HL-60 (cell line): ENCODE measurements around the gene WFS1.

Experiments used
- GABPA ChIP-seq: IDR thresholded peaks from 2 replicates; pipeline ENCODE4 v1.6.1; 2012; ENCODE audit warnings: low read depth
- TF ChIP-seq, protein P1 (sequence below): IDR thresholded peaks from one replicate; pipeline ENCODE4 v1.5.1; 2011; ENCODE audit warnings: low read length, control low read depth, inconsistent platforms; ENCODE audit not compliant: insufficient read depth

GRCh38 chr4:6338175-6338950, 68.7 kb downstream of the WFS1 start:
- TF ChIP-seq, protein P1, sequence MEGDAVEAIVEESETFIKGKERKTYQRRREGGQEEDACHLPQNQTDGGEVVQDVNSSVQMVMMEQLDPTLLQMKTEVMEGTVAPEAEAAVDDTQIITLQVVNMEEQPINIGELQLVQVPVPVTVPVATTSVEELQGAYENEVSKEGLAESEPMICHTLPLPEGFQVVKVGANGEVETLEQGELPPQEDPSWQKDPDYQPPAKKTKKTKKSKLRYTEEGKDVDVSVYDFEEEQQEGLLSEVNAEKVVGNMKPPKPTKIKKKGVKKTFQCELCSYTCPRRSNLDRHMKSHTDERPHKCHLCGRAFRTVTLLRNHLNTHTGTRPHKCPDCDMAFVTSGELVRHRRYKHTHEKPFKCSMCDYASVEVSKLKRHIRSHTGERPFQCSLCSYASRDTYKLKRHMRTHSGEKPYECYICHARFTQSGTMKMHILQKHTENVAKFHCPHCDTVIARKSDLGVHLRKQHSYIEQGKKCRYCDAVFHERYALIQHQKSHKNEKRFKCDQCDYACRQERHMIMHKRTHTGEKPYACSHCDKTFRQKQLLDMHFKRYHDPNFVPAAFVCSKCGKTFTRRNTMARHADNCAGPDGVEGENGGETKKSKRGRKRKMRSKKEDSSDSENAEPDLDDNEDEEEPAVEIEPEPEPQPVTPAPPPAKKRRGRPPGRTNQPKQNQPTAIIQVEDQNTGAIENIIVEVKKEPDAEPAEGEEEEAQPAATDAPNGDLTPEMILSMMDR: no peak
- no peak for TF ChIP-seq GABPA
